HG02840 (cell line): ENCODE results near the gene TLR5.
"Not testable (repeated sequence)": the region's sequence is repeated elsewhere in the genome, so short reads cannot be mapped to it uniquely, and the experiment has no call there.

Source experiments
- ATAC-seq: cut with Tn5 transposase; IDR thresholded peaks from one replicate; pipeline ENCODE4 v1.9.1; 2021; ENCODE audit warnings: mild to moderate bottlenecking, moderate library complexity, moderate number of reproducible peaks; ENCODE audit not compliant: unreplicated experiment, low FRiP score

TLR5 gene

DNA sequence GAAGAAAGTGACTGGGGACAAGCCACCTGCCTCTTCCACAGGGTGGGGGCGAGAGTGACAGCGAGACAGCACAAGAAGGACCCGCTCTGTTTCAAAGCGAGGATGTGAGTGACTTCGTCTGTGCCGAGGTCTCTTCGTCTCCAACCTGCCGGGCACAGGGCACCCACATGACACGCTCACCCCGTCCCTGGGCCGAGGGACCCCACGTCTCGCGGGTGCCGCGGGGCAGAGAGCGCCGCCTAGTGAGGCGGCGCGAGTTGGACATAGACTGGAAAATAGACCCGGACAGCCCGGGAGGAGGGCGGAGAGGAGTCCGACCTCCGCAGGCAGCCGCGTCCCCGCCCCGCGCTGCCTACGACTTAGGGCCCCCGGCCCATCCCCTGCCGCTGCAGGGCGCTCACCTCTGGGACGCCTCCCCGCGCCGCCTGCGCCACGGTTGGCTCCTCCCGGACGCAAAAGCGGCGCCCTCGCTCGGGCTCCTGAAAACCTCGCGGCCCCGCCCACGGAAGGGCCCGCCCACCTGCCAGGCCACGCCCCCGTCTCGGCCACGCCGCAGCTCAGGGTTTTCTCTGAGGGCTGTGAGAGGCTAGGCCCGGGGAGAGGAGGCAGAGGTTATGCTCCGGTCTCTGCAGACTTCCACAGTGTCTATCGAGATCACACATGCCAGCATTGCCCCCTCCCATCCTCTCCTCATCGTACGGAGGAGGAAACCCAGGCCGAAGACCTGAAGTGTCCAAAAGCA, at the start of gene TLR5:
TSS of gene TLR5 (minus strand) at position 454 of the 742 bp plus-strand sequence. CDS start 30,217 bp downstream, outside the sequence.
- ATAC-seq, result peak; percentile 70

- ATAC-seq, result no peak
Observed at GRCh38 chr1:223189903-223190724, 47.1 kb upstream of the TLR5 start.

GRCh38 chr1:223189525-223189902, 46.5 kb upstream of the TLR5 start:
- no peak for ATAC-seq

GRCh38 chr1:223188618-223189356, 45.7 kb upstream of the TLR5 start:
- no peak for ATAC-seq

DNA sequence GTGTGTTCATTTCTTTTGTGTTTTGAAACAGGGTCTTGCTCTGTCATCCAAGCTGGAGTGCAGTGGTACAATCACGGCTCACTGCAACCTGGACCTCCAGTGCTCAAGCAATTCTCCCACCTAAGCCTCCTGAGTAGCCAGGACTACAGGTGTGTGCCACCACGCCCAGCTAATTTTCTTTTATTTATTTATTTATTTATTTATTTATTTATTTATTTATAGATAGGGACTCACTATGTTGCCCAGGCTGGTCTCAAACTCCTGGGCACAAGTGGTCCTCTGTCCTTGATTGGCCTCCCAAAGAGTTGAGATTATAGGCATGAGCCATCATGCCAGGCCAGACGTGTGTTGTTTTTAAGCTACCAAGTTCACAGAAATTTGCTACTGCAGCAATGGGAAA, 43.8 kb upstream of the TLR5 start:
- no peak for ATAC-seq

DNA sequence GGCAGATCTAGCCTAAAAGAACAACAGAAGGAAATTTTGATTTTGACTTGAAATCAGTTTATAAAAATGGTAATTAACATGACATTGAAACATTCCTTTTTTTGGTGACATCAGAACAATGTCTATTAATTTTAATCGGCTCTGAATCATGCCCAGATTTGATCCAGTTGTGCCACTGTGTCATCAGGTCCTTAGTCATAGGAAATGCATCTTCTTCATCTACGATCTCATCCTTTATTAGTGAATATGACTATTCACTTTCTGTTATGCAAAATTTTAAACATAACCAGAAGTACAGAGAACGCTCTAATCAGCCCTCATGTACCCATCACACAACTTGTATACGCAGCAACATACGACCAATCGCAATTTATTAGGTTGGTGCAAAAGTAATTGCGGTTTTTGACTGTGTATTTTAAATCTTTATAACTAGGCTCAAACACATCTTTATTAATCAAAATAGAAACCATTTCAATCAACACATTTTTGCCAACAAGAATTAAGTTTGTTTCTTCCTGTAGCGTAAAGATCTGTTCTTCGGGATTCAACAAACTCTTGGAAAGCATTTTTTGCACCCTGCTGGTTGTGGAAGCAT, 40.3 kb upstream of the TLR5 start:
- no peak for ATAC-seq

DNA sequence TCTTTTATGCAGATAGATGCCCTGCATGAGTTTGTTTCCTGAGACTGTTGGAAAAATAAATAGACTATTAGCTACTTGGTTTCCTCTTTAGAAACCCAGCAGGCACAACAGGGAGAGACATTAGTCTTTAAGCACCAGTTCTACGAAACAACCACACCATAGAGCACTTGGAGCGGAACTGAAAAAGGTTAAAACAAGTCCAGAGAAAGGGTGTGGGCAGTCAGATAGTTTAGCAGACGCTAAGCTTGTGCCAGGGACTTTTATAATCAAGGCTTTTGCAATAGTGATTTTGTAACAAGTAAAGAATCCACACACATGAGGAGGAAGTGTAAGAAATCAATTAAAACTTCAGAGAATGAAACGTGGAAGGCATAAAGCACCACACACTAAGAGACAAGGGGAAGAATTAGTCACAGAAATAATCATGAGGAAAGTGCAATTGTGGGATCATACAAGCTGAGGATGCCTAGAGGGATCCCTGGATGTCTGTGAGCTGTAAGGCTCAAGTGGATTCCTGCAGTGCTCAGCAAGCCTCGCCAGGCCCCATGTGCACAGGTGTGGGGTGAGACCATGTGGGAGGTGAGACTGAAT, 37.8 kb upstream of the TLR5 start:
- no peak for ATAC-seq

DNA sequence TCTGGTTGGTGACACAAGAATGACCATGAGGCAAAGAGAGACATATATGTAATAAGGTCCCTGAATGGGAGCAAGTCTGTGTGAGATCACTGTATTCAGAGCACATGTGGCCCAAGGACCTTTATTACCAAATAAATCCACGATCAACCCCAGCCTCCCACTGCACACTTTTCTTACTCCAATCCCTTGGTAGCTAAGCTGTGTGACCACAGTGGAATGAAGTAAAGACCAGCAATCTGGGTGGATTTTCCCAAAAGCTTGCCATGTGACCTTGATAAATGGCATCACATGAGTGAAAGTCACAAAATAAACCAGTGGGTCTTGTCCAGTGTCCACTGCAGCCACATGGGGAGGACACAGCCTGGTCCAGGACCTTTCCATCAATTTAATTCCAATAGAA, 36.7 kb upstream of the TLR5 start:
- no peak for ATAC-seq

DNA sequence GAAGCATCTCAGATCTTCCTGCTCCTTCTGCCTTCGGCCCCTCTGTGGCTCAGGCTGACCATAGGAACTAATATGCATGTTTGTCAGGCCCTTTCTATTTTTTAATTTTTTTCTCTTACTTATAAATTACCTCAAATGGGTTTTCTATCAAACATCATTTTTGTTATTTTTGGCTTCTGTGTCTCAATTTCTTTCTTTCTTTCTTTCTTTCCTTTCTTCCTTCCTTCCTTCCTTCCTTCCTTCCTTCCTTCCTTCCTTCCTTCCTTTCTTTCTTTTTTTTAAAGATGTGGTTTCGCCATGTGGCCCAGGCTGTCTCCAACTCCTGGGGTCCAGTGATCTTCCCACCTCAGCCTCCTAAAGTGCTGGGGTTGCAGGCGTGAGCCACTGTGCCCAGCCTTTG, 36.2 kb upstream of the TLR5 start:
- ATAC-seq, result no peak

GRCh38 chr1:223177681-223178080, 34.6 kb upstream of the TLR5 start:
- no peak for ATAC-seq

GRCh38 chr1:223176437-223176836, 33.4 kb upstream of the TLR5 start:
- no peak for ATAC-seq

DNA sequence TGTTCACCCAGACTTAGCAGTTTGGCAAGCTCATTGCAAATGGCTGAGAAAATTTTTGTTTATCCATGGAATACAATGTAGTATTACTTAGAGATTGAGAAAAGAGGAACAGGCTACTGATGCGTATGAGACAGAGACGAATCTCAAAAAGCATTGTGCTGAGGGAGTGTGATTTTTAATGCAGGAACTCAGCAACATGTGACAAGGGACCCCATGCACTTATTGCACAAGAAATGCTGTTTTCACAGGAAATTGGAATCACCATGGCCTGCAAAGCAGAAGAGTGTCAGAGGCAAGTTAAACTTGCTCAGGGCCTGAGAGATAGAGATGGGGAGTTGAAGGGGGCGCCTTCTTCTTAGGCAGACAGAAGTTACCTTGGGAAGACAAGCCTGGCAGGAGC, 32.6 kb upstream of the TLR5 start:
- ATAC-seq, result no peak

DNA sequence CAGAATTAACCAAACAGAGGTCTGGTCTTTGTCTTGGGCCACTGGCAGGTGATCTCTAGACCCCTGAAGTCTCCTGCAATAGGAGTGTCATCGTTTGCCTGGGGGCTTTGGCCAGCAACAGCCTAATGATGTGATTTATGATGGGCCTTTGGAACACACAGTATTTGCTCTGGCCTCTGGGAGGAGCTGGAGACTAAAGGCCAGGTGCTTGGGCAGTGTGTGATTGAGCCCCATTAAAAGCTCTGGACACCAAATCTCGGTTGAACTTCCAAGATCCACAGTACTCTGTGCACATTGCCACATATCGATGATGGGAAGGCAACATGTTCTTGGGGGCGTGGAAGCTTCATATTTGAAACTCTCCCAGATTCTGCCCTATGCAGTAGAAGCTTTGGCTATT, 32.0 kb upstream of the TLR5 start:
- ATAC-seq, result no peak

GRCh38 chr1:223169458-223169857, 26.4 kb upstream of the TLR5 start:
- ATAC-seq, result not testable (repeated sequence)

GRCh38 chr1:223161321-223161720, 18.3 kb upstream of the TLR5 start:
- no peak for ATAC-seq

DNA sequence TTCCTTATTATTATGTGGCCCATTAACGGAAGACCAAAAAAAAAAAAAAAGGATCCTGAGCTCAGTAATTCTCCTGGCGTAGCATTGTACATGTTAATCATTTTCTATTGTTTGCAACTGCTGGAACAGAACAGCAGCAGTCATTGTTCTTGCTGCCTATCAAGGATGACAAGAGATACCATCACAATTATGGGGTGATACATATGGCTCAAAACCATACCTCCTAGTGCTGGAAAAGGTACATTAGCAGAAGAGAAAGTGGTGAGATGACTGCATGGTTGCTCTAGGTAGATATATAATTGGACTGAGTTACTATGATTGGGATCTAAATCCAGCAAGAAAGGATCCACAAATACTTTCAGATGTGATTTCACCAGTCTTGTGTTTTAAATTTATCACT, 13.3 kb upstream of the TLR5 start:
- ATAC-seq, result no peak

- ATAC-seq, result no peak
Observed at GRCh38 chr1:223155153-223155552, 12.1 kb upstream of the TLR5 start.

- ATAC-seq, result no peak
Observed at GRCh38 chr1:223153177-223154119, 10.4 kb upstream of the TLR5 start.

DNA sequence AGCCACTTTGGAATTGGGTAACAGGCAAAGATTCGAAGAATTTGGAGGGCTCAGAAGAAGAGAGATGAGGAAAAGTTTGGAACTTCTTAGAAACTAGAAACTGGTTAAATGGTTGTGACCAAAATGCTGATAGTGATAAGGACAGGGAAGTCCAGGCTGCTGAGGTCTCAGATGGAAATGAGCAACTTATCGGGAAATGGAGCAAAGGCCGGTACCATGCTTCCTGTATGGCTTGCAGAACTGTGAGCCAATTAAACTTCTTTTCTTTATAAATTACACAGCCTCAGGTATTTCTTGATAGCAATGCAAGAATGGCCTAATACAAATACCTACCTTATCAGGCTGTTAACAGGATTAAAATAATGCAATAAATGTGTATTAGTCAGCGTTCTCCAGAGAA, 9.4 kb upstream of the TLR5 start:
- no peak for ATAC-seq
